DOHH2 (cell line): ENCODE measurements around the gene CBY1.

Source experiments
- H3F3A ChIP-seq: fragments of 200-600 bp; sonication (generic), shearing (Covaris generic); 2 replicates; pipeline ENCODE4 v1.6.0; 2016; ENCODE audit warnings: antibody characterized with exemption, mild to moderate bottlenecking; ENCODE audit not compliant: control insufficient read depth, insufficient read depth
- H3K27ac ChIP-seq: fragments of 200-600 bp; sonication (generic); 2 replicates; pipeline ENCODE4 v1.5.1; 2014; ENCODE audit warnings: low read depth, mild to moderate bottlenecking, low read length, moderate library complexity
- H3K27me3 ChIP-seq: fragments of 200-600 bp; sonication (generic); 2 replicates; pipeline ENCODE4 v1.6.1; 2014; ENCODE audit warnings: mild to moderate bottlenecking, low read length, mixed read lengths; ENCODE audit not compliant: control insufficient read depth
- H3K36me3 ChIP-seq: fragments of 200-600 bp; sonication (generic); 2 replicates; pipeline ENCODE4 v1.6.1; 2014; ENCODE audit warnings: mild to moderate bottlenecking, low read length, moderate library complexity, mixed read lengths; ENCODE audit not compliant: control insufficient read depth
- H3K4me1 ChIP-seq: fragments of 200-600 bp; sonication (generic); 2 replicates; pipeline ENCODE4 v1.6.1; 2014; ENCODE audit warnings: mild to moderate bottlenecking, low read length, mixed read lengths; ENCODE audit not compliant: control insufficient read depth
- H3K4me2 ChIP-seq: fragments of 200-600 bp; sonication (generic); 2 replicates; pipeline ENCODE4 v1.6.0; 2014; ENCODE audit warnings: mild to moderate bottlenecking, low read length, moderate library complexity
- H3K4me3 ChIP-seq: fragments of 200-600 bp; sonication (generic); 2 replicates; pipeline ENCODE4 v1.5.1; 2014; ENCODE audit warnings: mild to moderate bottlenecking, low read length, mixed read lengths
- H3K79me2 ChIP-seq: fragments of 200-600 bp; sonication (generic); 2 replicates; pipeline ENCODE4 v1.6.1; 2014; ENCODE audit warnings: mild to moderate bottlenecking, low read length, mixed read lengths; ENCODE audit not compliant: control insufficient read depth
- H3K9me2 ChIP-seq: fragments of 200-600 bp; sonication (generic); replicated peaks from 2 replicates; pipeline ENCODE4 v1.6.1; 2014; ENCODE audit warnings: mild to moderate bottlenecking, low read length, mixed read lengths; ENCODE audit not compliant: control insufficient read depth
- H3K9me3 ChIP-seq: fragments of 200-600 bp; sonication (generic); 2 replicates; pipeline ENCODE4 v1.6.1; 2014; ENCODE audit warnings: antibody characterized with exemption, low read length, mixed read lengths; ENCODE audit not compliant: control insufficient read depth, insufficient read depth
- H4K20me1 ChIP-seq: fragments of 200-600 bp; sonication (generic); 2 replicates; pipeline ENCODE4 v1.6.0; 2014; ENCODE audit warnings: low read depth, mild to moderate bottlenecking, antibody characterized with exemption, low read length, moderate library complexity; ENCODE audit not compliant: control insufficient read depth, insufficient read depth
- EZH2phosphoT487 ChIP-seq: fragments of 200-600 bp; sonication (generic); IDR thresholded peaks from 2 replicates; pipeline ENCODE4 v1.6.1; 2017; ENCODE audit warnings: borderline replicate concordance, mild to moderate bottlenecking, antibody characterized with exemption, low read length, moderate library complexity, mixed read lengths
- TF ChIP-seq, protein P1 (sequence below): fragments of 200-600 bp; sonication (generic); IDR thresholded peaks from one replicate; pipeline ENCODE4 v1.5.1; 2014; ENCODE audit warnings: antibody characterized with exemption, mild to moderate bottlenecking, low read depth, low read length; ENCODE audit not compliant: poor library complexity, severe bottlenecking

Gene CBY1

DNA sequence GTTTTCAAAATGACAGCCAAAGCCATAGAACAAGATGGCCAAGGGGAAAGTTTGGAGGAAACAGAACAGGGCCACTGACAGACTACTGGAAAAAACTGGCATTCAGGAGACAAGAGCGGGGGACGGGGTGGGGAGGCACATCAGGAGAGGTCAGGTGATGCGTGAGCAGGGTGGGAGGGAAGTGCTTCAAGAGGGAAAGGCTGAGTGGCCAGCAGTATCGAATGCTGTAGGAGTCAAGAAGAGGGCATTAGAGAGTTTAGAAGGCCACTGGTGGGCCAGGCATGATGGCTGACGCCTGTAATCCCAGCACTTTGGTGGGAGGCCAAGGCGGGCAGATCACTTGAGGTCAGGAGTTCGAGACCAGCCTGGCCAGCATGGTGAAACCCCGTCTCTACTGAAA is 57.5 kb downstream of the CBY1 start:
- peaks cover 33% of the 10 kb centered on the region for H4K20me1 ChIP-seq
- no peak for TF ChIP-seq EZH2phosphoT487
- TF ChIP-seq, protein P1, sequence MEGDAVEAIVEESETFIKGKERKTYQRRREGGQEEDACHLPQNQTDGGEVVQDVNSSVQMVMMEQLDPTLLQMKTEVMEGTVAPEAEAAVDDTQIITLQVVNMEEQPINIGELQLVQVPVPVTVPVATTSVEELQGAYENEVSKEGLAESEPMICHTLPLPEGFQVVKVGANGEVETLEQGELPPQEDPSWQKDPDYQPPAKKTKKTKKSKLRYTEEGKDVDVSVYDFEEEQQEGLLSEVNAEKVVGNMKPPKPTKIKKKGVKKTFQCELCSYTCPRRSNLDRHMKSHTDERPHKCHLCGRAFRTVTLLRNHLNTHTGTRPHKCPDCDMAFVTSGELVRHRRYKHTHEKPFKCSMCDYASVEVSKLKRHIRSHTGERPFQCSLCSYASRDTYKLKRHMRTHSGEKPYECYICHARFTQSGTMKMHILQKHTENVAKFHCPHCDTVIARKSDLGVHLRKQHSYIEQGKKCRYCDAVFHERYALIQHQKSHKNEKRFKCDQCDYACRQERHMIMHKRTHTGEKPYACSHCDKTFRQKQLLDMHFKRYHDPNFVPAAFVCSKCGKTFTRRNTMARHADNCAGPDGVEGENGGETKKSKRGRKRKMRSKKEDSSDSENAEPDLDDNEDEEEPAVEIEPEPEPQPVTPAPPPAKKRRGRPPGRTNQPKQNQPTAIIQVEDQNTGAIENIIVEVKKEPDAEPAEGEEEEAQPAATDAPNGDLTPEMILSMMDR: no peak
- no peak overlapping the region for H3K4me2 ChIP-seq

DNA sequence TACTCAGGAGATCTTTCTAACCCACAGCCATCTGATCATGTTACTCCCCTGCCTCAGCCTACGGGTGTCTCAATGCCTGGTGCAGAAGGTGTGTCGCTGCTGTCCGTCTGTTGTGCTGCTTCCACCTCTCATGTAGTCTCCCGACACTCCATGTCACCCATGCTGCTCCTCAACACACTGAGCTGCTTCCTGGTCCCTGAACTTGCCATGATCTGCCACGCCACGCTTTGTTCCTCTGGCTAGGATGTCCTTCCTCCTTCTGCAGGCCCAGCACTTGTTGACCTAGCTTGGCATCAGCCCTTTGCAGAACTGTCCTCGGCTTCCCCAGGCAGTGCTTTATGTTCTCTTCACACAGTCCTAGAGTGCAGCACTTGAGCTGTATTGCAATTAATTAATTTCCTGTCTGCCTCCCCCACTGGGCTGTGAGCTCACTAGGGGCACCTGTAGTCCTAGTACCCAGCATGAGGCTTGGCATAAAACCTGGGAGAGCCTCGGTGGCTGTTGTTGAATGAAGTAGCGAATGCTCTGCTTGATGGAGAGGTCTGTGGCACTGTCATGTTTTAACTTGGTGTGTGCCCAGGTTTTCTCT is 58.8 kb downstream of the CBY1 start:
- no peak overlapping the region for H3K4me2 ChIP-seq
- no peaks in the 10 kb centered on the region for H3K9me3 ChIP-seq
- H3K9me2 ChIP-seq: no peaks in the 10 kb centered on the region
- no peaks in the 10 kb centered on the region for H3K27me3 ChIP-seq
- H3K4me3 ChIP-seq: no peak overlapping the region
- H3F3A ChIP-seq: no peaks in the 10 kb centered on the region
- peaks cover 24% of the 10 kb centered on the region for H4K20me1 ChIP-seq
- H3K4me1 ChIP-seq: no peaks in the 10 kb centered on the region
- TF ChIP-seq, protein P1: no peak
- no peak for TF ChIP-seq EZH2phosphoT487
- H3K27ac ChIP-seq: no peak overlapping the region
- peaks cover 62% of the 10 kb centered on the region for H3K79me2 ChIP-seq
- H3K36me3 ChIP-seq: peaks cover 57% of the 10 kb centered on the region

More for the DNA sequence above, 57.5 kb downstream of the CBY1 start:
- Histone ChIP-seq H3K9me3 (no peaks in the 10 kb centered on the region), H3K4me1 (peaks cover 11% of the 10 kb centered on the region), H3K27ac (no peak overlapping the region), H3K36me3 (peaks cover 62% of the 10 kb centered on the region), H3K27me3 (no peaks in the 10 kb centered on the region), H3F3A (no peaks in the 10 kb centered on the region), H3K9me2 (no peaks in the 10 kb centered on the region), H3K79me2 (peaks cover 75% of the 10 kb centered on the region), H3K4me3 (no peak overlapping the region)

DNA sequence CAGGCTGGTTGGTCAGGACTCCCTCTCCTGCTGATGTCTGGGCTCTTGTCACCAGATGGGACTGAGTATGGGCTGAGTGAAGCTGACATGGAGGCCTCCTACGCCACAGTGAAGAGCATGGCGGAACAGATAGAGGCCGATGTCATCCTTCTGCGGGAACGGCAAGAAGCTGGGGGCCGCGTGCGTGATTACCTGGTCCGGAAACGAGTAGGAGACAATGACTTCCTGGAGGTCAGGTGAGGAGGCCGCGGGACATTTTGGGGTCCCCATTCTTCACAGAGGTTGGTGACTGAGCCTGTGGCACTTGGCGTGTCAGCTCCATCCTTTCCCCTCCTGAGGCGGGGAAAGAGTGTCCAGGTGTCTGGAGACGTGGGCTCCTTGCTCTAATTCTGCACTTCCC is 59.4 kb downstream of the CBY1 start:
- peaks cover 55% of the 10 kb centered on the region for H3K36me3 ChIP-seq
- no peaks in the 10 kb centered on the region for H3K27me3 ChIP-seq
- H3K9me2 ChIP-seq: no peaks in the 10 kb centered on the region
- peaks cover 18% of the 10 kb centered on the region for H4K20me1 ChIP-seq
- no peak overlapping the region for H3K4me3 ChIP-seq
- no peaks in the 10 kb centered on the region for H3K9me3 ChIP-seq
- no peaks in the 10 kb centered on the region for H3K4me1 ChIP-seq
- no peak overlapping the region for H3K4me2 ChIP-seq
- no peaks in the 10 kb centered on the region for H3F3A ChIP-seq
- TF ChIP-seq EZH2phosphoT487: no peak
- peaks cover 56% of the 10 kb centered on the region for H3K79me2 ChIP-seq
- H3K27ac ChIP-seq: no peak overlapping the region

DNA sequence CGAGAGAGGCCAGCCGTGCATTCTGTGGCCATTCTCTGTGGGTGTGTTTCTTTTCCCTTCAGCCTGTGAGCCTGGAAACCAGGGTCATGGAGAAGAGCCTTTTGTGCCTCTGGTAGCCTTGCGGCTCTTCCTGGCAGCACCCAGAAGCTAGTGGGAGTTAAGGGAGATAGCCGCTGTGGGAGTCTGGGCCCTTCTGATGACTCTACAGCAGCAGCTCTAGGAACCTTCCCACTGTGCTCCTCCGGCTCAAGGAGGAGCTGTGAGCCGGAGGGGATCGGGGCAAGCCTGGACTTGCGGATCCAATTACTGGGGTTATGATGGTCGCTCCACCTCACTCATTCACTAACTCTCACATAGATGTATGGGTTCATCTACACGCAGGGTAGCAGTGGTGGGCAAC is 59.8 kb downstream of the CBY1 start:
- TF ChIP-seq, protein P1: no peak
- no peak for TF ChIP-seq EZH2phosphoT487
- Histone ChIP-seq H3K4me2 (no peak overlapping the region), H3K79me2 (peaks cover 52% of the 10 kb centered on the region), H4K20me1 (peaks cover 14% of the 10 kb centered on the region), H3K36me3 (peaks cover 51% of the 10 kb centered on the region), H3F3A (no peaks in the 10 kb centered on the region), H3K27me3 (no peaks in the 10 kb centered on the region), H3K4me3 (no peak overlapping the region), H3K27ac (no peak overlapping the region), H3K9me3 (no peaks in the 10 kb centered on the region), H3K9me2 (no peaks in the 10 kb centered on the region), H3K4me1 (no peaks in the 10 kb centered on the region)
